Measurements from ENCODE around the gene SOWAHB.

DNA sequence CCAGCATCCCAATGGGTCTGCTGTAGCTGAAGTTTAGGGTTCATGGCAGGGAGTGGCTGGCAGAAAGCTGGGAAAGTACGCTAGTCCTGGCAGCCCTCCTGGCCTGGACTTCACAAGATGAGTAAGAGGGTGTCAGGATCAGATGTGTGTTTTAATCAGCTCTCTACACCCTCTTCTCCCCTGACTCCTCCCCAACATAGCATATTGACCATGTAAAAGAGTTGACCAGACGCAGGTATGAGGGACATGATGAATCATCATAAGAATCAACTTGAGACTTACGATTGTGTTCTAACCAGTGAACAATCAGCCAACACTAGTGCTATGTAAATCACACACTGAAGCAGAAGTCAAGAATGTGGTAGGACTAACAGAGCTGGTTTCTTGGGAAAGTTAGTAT lies 5.3 kb downstream of the SOWAHB start:
- TF ChIP-seq POLR2A (IDR thresholded peaks at IDR 0.05; ENCODE audit: low read length), result no peak
- TF ChIP-seq, protein P1, sequence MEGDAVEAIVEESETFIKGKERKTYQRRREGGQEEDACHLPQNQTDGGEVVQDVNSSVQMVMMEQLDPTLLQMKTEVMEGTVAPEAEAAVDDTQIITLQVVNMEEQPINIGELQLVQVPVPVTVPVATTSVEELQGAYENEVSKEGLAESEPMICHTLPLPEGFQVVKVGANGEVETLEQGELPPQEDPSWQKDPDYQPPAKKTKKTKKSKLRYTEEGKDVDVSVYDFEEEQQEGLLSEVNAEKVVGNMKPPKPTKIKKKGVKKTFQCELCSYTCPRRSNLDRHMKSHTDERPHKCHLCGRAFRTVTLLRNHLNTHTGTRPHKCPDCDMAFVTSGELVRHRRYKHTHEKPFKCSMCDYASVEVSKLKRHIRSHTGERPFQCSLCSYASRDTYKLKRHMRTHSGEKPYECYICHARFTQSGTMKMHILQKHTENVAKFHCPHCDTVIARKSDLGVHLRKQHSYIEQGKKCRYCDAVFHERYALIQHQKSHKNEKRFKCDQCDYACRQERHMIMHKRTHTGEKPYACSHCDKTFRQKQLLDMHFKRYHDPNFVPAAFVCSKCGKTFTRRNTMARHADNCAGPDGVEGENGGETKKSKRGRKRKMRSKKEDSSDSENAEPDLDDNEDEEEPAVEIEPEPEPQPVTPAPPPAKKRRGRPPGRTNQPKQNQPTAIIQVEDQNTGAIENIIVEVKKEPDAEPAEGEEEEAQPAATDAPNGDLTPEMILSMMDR (IDR thresholded peaks at IDR 0.05), result no peak
